Esophagus squamous epithelium (tissue), 5 donors: ENCODE results near the gene DALRD3. TPM values are rescaled to one million over a fixed set of nuclear protein-coding genes. Genes with fewer than 3 reads are reported as not detected.

Experiments
- DNase-seq: peaks from one replicate; lab custom pipeline; 2025; lab: John Stamatoyannopoulos, UW
- H3K27ac ChIP-seq, 4 donors: fragments of 200-600 bp; sonication (generic); one replicate each; pipeline ENCODE4 v1.5.1; 2016 to 2019; ENCODE audit warnings: mild to moderate bottlenecking in 1 of 4
- H3K27me3 ChIP-seq, 4 donors: fragments of 200-600 bp; sonication (generic); 1 replicate in 3 of 4; 2 replicates in 1 of 4; pipeline versions ENCODE4 v1.5.1 to v1.6.0; 2017 to 2021; ENCODE audit warnings: antibody characterized with exemption in 1 of 4
- H3K36me3 ChIP-seq, 3 donors: fragments of 200-600 bp; sonication (generic); one replicate each; pipeline ENCODE4 v1.5.1; 2016 to 2019
- H3K4me1 ChIP-seq, 3 donors: fragments of 200-600 bp; sonication (generic); one replicate each; pipeline ENCODE4 v1.5.1; 2017 to 2019
- H3K4me3 ChIP-seq, 4 donors: fragments of 200-600 bp; sonication (generic); 1 replicate in 3 of 4; 2 replicates in 1 of 4; pipeline ENCODE4 v1.5.1; 2016 to 2019; ENCODE audit warnings: mild to moderate bottlenecking in 2 of 4, moderate library complexity in 1 of 4
- H3K9me3 ChIP-seq, 3 donors: fragments of 200-600 bp; sonication (generic); one replicate each; pipeline ENCODE4 v1.5.1; 2016 to 2019
- CTCF ChIP-seq, 6 experiments: fragments of 450-650 bp in 4 of 6; fragments of 200-600 bp in 2 of 6; sonication (generic) in 2 of 6; IDR thresholded peaks; one replicate each; pipeline ENCODE4 v1.5.1; 2016 to 2019; ENCODE audit warnings: antibody characterized with exemption in 6 of 6, mild to moderate bottlenecking in 4 of 6, moderate library complexity in 4 of 6
- POLR2A ChIP-seq, 4 donors: fragments of 450-650 bp; IDR thresholded peaks; one replicate each; pipeline ENCODE4 v1.6.1; 2017; ENCODE audit warnings: antibody characterized with exemption in 4 of 4, mild to moderate bottlenecking in 4 of 4, moderate library complexity in 3 of 4
- WGBS, 2 donors: methylation state at CpG; one replicate each; pipeline ENCODE4 v1.1.5; 2018; 5-methylcytosine and 5-hydroxymethylcytosine counted together
- intact Hi-C: fragments of 100-400 bp; cut with DNase I; formaldehyde crosslinking; loops from one replicate; pipeline ENCODE4 v1.15.0; 2022
- total RNA-seq, 4 donors: library from RNA; depleted of rRNA; stranded (reverse); fragments of >200 nt; gene quantifications; one replicate each; pipeline ENCODE4 v1.1.0, GENCODE V29; 2016
- donor health status: DM: yes; HTN: yes; CAD: no.

DALRD3 gene
- total RNA-seq, 4 donors from 2014 or later: 34.4 to 42.4 (median 37.1) TPM

GRCh38 chr3:48997102-48997635 lies 21.2 kb downstream of the DALRD3 start:
- Histone ChIP-seq H3K36me3 (peaks cover 0 to 32% (median 0%) of the 10 kb centered on the region in 3 donors), H3K4me3 (no peak overlapping the region), H3K4me1 (peaks cover 0 to 8% (median 1%) of the 10 kb centered on the region in 3 donors), H3K9me3 (no peaks in the 10 kb centered on the region), H3K27me3 (no peaks in the 10 kb centered on the region), H3K27ac (no peak overlapping the region)
- TF ChIP-seq CTCF (IDR thresholded peaks at IDR 0.05): no peak
- TF ChIP-seq POLR2A (IDR thresholded peaks at IDR 0.05): no peak
- DNase-seq: no peak
- WGBS, 2 donors: 100% methylated on average over 3 to 6 of the region's 8 CpGs
- intact Hi-C loops: no loop called here

DNA sequence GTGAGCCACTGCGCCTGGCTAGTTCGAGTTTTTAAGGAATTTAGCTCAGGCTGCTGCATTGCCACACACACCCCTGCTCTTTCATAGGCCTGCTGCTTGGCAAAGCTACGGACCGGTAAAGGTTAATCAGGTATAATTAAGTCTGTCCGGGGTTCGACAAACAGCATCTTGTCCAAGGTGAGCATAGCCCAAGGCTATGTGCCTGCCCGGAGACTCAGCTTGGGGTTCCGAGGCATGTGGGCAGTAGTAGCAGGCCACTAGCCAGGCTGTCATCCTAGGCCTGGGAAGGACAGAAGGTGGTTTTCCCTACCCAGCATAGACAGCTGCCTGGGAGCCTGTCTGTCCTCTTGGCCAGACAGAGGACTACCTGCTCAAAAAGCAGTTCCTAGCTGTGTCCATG lies 21.7 kb downstream of the DALRD3 start:
- H3K27ac ChIP-seq: no peak overlapping the region
- H3K36me3 ChIP-seq: peaks cover 0 to 32% (median 0%) of the 10 kb centered on the region in 3 donors
- WGBS, 2 donors: 75 to 95% methylated on average over 2 to 7 of the region's 8 CpGs
- intact Hi-C loops: no loop called here
- peaks cover 3 to 14% (median 6%) of the 10 kb centered on the region in 3 donors for H3K4me1 ChIP-seq
- no peak for TF ChIP-seq POLR2A (IDR thresholded peaks at IDR 0.05)
- TF ChIP-seq CTCF (IDR thresholded peaks at IDR 0.05): no peak
- DNase-seq: no peak
- no peaks in the 10 kb centered on the region for H3K27me3 ChIP-seq
- no peaks in the 10 kb centered on the region for H3K9me3 ChIP-seq
- H3K4me3 ChIP-seq: no peak overlapping the region

DNA sequence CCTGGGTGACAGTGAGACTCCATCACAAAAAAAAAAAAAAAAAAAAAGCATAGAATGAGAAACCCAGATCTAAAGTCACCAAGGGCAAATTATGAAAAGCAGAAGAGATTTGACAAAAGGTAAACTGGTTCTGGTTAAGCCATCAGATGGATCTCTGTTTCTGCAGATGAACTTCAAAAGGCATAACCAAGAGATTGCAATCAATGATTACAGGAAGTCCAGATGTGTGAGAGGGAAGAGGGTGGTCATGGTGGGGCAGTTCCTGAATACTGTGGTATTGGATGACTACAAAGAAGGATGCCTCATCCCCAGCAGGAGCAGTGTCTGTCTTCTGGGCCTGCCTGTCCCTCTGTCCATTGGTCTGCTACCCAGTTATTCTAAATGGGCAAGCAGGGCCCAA lies 24.5 kb downstream of the DALRD3 start:
- peaks cover 14 to 38% (median 18%) of the 10 kb centered on the region in 3 donors for H3K4me1 ChIP-seq
- intact Hi-C loops: no loop called here
- H3K4me3 ChIP-seq: no peak overlapping the region
- no peaks in the 10 kb centered on the region for H3K9me3 ChIP-seq
- DNase-seq: no peak
- H3K27me3 ChIP-seq: no peaks in the 10 kb centered on the region
- no peak overlapping the region for H3K27ac ChIP-seq
- H3K36me3 ChIP-seq: peaks cover 0 to 32% (median 0%) of the 10 kb centered on the region in 3 donors
- TF ChIP-seq POLR2A (IDR thresholded peaks at IDR 0.05): no peak
- TF ChIP-seq CTCF (IDR thresholded peaks at IDR 0.05): no peak

DNA sequence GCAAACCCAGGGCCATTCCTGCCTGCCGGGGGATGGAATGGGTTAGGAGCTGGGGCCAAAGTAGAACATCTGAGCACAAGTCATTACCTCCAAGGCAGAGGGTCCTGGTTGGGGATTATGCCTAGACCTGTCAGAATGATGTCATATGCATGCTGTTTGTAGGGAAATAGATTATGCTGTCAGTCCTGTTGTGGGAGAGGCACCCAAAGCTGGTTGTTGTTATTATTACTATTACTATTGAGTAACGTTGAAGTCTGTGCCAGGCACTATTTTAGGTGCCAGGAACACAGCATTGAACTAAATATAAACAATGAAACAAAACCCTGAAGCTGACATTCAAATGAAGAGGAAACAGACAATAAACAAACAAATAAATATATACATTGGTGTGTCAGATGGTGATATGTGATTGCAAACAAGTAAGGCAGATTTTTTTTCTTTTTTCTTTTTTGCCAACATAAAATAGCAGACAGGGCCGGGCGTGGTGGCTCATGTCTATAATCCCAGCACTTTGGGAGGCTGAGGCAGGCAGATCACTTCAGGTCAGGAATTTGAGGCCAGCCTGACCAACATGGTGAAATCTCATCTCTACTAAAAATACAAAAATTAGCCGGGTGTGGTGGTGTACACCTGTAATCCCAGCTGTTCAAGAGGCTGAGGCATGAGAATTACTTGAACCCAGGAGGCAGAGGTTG lies 26.4 kb downstream of the DALRD3 start:
- H3K27ac ChIP-seq: peak overlapping the region in 1 of 4 donors; percentile 90
- peaks cover 0 to 20% (median 0%) of the 10 kb centered on the region in 3 donors for H3K36me3 ChIP-seq
- no peak for DNase-seq
- intact Hi-C loops: no loop called here
- H3K9me3 ChIP-seq: no peaks in the 10 kb centered on the region
- peak overlapping the region in 2 of 4 donors; percentile 91 to 96 for H3K4me3 ChIP-seq
- H3K4me1 ChIP-seq: peaks cover 14 to 47% (median 22%) of the 10 kb centered on the region in 3 donors
- no peaks in the 10 kb centered on the region for H3K27me3 ChIP-seq
- TF ChIP-seq POLR2A (IDR thresholded peaks at IDR 0.05): no peak
- TF ChIP-seq CTCF (IDR thresholded peaks at IDR 0.05): no peak
- WGBS, 2 donors: 64 to 70% methylated on average over 4 to 5 of the region's 5 CpGs
